ENCODE data around the gene TEAD3. TPM values are rescaled to one million over a fixed set of nuclear protein-coding genes. Genes with fewer than 3 reads are reported as not detected.

Gene TEAD3
- polyA plus RNA-seq, 4 donors = 37.1 to 56.7 (median 43.5) TPM

DNA sequence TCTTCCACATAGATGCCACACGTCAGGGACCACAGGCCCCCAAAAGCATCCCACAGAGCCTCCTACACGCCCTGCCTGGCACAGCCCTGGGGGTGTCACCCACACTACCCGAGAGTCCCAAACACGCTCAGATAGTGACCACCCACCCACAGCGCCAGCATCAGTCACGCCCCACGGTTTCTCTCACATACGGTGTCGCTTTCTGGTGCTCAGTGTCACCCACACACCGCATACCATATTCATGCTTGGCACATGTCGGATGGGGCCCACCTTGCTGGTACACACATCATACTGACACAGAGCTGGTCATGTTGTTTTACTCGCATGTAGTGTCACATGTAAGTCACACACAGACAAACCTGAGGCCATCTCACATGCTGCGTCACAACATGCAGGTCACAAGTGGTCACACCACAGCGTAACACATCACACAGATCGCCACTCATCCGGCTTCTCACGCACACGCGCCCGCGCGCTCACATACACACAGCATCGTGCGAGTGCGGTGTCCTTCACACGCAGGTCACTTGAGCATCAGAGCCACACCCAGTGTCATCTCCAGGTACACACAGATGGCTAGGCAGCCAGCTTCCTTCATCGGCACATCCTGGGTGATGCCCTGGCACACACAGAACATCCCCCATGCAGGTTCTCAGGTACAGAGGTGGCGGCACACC lies 3.4 kb downstream of the TEAD3 start:
- no peak for DNase-seq (ENCODE audit: low read depth in 4 of 4, low spot score in 3 of 4)

DNA sequence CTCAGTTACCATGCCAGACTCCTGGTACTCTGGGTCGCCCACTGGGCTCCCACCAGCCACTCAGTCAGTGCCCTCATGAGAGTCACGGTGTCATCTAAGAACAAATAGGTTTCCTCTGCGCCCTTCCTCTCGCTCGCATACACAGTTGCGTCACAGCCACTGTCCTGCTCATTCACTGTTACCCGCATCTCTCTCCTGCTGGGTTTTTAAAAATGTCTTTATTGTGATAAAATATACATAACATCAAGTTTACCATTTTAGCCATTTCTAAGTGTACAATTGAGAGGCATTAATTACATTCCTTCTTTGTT lies 4.0 kb downstream of the TEAD3 start:
- DNase-seq (ENCODE audit: low read depth in 4 of 4, low spot score in 3 of 4) = no peak

DNA sequence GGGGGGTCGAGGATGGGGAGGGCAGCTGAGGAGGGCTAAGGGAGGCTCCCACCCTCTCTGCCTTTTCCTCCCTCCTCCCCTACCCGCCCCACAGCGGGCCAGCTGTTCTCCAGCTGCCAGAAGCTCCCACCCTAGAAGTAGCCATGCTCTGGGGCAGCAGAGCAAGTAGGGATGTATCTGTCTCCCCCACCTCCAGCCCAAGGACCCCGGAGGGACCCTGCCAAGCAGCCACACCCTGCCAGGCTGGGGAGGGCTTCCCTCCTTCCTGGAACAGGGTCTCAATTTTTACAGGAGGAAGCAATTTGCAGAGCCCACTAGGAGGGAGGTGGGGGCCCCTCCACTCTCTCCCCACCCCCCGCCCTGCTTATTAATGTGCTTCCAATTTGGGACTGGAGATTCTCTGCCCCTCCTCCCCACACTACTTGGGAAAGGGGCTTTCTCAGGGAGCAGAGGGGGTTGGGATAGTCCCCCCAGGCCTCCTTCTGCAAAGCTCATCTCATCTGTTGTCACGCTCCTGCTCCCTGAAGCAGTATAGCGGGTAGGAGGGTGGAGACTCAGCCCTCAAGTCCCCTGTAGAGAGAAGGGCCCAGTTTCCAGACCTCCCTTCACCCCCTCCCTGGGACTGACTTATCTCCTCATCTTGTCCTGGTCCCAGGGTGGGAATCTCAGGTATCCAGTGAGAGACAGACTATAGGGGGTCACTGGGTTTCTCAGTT lies 4.5 kb downstream of the TEAD3 start:
- DNase-seq (ENCODE audit: low read depth in 4 of 4, low spot score in 3 of 4) = no peak

- DNase-seq (ENCODE audit: low read depth in 4 of 4, low spot score in 3 of 4) = no peak
These were observed 5.2 kb downstream of the TEAD3 start for GRCh38 chr6:35491558-35492257.

DNA sequence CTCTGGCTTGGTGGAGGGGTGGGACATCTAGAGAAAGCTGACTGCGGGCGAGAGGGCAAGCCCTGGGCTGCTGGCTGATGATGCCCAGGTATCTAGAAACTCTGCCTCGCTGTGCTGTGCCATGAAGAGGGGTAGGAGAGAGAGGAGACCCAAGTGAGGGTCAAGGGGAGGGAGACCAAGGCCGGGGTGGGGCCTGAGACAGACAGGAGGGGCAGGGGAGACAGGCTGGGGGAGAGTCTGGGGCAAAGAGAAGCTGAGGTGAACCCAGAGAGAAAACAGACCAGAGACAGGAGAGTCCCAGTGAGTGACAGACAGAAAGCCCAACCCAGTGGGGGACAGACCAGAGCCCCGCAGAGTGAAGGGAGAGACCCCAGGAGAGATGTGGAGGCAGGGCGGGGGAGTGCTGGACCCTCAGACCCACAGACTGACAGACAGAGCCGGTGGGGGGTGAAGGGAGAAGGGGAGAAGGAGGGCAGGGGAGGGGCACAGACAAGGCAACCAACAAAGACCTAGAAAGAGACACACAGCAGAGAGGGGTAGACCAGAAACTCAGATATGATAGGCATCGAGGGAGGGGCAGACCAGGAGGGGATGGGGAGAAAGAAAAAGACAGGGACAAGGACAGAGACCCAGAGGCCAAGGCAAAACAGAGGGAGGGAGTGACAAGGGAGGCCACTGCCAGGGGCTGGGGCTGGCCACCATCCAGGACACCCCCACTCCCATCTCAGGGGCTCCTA lies 5.9 kb downstream of the TEAD3 start:
- DNase-seq (ENCODE audit: low read depth in 4 of 4, low spot score in 3 of 4) = no peak

DNA sequence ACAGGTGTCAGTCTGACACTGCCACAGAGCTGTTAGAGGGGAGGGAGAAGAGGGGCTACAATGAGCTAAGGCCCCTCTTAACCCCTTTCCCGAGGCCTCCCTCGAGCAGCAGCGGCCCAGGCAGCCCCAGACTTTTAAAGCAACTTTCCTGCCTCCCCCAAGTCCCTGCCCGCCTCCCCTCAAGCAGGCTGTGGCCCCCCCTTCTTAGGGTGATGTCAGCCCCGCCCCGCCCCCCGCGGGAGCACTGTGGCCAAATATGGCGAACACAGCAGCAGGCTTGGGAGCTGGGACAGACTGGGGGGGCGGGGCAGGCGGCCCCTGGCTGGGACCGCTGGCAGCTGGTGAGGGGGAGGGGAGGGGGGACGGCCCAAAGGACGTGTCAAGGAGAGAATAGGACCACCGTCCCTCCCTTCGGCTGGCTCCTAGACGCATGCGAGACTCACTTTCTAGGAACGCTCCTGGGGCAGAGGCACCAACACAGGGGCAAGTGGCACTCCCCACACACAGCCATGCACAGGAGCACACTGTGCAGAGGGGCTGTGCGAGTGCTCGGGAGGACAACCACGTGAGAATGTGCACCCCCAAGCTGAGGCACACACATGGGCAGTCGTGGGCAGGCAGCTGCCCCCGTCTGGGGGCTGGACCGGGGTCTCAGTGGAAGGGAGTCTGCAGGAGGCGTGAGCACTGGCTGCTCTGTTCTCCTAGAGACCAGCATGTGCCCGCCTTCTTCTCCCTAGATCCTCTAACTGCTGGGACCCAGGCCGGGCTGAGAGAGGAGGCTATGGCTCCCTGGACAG lies 6.7 kb downstream of the TEAD3 start:
- DNase-seq (ENCODE audit: low read depth in 4 of 4, low spot score in 3 of 4) = no peak

DNA sequence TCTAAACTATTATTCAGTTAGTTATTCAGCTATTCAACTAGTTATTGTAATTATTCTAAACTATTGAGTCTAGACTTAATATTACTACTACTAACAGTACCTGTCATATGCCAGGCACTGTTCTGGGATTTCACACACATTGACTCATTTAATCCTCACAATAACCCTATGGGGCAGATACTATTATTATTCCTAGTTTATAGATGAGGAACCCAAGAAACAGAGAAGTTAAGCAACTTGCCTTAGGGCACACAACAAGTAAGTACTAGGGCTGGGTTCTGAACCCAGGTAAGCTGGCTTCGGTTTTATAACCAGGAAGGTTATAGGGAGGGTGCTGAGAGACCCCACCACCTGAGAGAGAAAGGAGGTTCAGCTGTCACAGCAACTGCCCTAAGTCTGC lies 7.8 kb downstream of the TEAD3 start:
- no peak for DNase-seq (ENCODE audit: low read depth in 4 of 4, low spot score in 3 of 4)

DNA sequence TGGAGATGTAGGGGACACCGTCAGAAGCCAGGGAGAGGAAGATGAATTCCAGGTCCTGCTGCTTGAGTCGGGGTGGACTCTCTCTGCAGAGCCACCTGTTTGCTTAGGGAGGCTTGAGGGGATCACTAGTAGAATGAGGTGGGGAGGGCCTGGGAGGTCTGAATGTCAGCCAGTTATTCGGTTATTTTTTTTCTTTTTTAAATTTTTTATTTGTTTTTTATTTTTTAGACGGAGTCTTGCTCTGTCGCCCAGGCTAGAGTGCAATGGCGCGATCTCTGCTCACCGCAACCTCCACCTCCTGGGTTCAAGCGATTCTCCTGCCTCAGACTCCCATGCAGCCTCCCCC lies 8.4 kb downstream of the TEAD3 start:
- DNase-seq (ENCODE audit: low read depth in 4 of 4, low spot score in 3 of 4) = no peak

- no peak for DNase-seq (ENCODE audit: low read depth in 4 of 4, low spot score in 3 of 4)
These were observed 9.0 kb downstream of the TEAD3 start for GRCh38 chr6:35487658-35488516.

GRCh38 chr6:35486005-35486925 lies 10.6 kb downstream of the TEAD3 start:
- DNase-seq (ENCODE audit: low read depth in 4 of 4, low spot score in 3 of 4) = no peak

GRCh38 chr6:35485402-35485877 lies 11.4 kb downstream of the TEAD3 start:
- DNase-seq (ENCODE audit: low read depth in 4 of 4, low spot score in 3 of 4) = no peak

GRCh38 chr6:35484921-35485392 lies 11.9 kb downstream of the TEAD3 start:
- DNase-seq (ENCODE audit: low read depth in 4 of 4, low spot score in 3 of 4) = no peak

DNA sequence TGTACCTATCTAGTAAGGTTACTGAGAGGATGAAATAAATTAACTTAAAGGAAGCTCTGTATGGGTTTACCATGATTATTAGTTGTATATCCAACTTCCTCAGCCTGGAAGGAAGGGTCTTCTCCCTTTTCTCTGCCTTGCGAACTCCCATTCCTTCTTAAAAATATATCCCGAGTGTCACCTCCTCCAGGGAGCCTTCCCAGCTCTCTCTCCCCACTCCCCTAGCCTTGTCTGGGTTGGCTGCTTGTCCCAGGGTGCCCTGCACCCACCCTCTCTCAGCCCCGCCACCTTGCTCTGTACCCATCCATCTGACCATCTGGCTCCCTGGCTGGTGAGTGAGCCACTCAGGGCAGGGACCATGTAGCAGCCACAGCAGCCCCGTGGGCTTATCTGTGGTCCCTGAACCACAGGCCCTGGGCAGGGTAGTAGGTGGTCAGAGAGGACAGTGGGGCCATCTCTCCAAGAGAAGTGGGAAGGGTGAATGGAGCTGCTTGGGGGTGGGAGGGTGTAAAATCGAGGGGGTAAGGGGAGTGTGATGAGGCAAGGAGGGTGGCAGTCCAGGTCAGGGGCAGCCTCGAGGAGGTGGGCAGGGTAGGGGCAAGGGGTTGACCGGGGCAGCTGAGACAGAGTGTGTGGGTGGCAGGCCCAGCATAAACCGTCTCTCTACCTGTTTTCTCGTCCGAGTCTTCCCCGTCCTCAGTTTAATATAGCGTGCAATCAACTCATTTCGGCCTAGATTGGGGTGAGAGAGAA lies 12.8 kb downstream of the TEAD3 start:
- DNase-seq (ENCODE audit: low read depth in 4 of 4, low spot score in 3 of 4) = no peak

DNA sequence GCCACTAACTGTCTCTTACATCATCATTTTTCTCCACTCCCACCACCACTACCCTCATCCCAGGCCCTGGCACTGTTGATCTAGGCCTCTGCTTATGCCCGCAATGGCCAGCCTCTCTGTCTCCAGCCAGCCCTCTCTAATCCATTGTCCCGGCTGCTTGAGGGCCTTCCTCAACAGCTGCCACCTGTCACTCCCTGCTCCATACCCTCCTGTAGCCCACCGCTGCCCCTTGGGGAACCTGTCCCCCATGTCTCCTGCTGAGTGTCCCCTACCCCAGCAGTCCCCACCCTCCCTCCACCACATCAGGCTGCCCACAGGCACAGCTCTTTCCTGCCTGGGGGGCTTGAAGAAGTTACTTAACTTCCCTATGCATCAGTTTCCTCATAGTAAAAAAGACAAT lies 13.4 kb downstream of the TEAD3 start:
- no peak for DNase-seq (ENCODE audit: low read depth in 4 of 4, low spot score in 3 of 4)

DNA sequence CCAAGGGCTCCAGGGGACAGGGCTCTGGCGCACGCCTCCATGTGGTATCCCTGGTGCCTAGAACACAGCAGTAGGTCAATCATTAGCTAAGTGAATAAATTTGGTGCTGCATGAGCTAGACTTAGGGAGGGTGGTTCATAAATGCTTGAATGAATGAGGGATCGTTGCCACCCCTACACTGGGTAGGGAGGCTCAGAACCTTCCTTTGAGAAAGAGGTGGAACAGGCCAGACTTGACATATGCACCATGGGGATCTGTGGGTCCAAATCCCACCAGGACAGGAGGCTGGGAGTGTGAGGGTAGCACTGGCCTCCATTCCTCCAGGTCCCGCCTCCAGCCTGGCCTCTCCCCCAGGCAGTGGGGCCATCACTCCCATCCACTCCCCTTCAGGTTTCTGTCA lies 13.8 kb downstream of the TEAD3 start:
- DNase-seq (ENCODE audit: low read depth in 4 of 4, low spot score in 3 of 4) = no peak

- no peak for DNase-seq (ENCODE audit: low read depth in 4 of 4, low spot score in 3 of 4)
These were observed 15.7 kb downstream of the TEAD3 start for GRCh38 chr6:35481226-35481625.

DNA sequence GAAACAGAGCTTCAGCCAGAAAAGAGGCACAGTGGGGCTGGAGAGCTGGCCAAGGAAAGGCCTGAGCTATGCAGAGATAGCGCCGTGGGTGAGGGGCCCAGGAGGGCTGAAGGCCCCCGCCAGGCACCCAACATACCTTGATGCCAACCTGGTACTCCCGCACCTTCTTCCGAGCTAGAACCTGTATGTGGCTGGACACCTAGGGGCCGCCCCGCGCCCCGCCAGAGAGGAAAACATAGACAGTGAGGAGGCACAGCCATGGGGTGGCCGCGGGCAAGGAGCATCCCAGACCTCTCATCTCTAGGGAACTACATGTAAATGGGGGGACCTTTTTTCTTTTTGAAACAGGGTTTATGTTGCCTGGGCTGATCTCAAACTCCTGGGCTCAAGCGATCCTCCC lies 16.7 kb downstream of the TEAD3 start:
- no peak for DNase-seq (ENCODE audit: low read depth in 4 of 4, low spot score in 3 of 4)

DNA sequence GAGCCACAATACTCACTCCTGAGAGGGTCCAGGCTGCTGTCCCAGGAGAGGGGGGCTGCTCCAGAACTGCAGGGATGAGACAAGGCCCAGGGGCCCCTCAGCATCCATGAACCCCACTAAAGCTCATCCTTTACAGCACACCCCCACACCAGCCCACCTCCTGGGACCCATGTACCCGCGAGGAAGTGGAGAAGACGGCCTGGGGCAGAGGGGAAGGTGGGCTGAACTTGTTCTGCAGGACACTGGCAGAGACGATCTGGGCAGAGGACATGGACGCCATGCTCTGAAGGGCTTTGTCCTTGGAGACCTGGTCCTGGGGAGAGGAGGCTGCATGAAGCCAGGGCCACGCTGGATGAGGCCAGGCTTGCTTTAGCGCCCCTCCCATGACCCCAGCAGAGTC lies 18.6 kb downstream of the TEAD3 start:
- no peak for DNase-seq (ENCODE audit: low read depth in 4 of 4, low spot score in 3 of 4)
